A549 treated with ZK216348 at 1 μM for 4 hours (cell line): ENCODE data around the gene FSIP2. TPM values are rescaled to one million over a fixed set of nuclear protein-coding genes. Genes with fewer than 3 reads are reported as not detected.

Experiments
- total RNA-seq: library from RNA; stranded (reverse); fragments of 200-300 nt; extraction: Qiagen RNA extraction; gene quantifications from 5 replicates; pipeline ENCODE4 v1.2.3, GENCODE V29; 2022; ENCODE audit warnings: low read depth

Gene FSIP2, protein sequence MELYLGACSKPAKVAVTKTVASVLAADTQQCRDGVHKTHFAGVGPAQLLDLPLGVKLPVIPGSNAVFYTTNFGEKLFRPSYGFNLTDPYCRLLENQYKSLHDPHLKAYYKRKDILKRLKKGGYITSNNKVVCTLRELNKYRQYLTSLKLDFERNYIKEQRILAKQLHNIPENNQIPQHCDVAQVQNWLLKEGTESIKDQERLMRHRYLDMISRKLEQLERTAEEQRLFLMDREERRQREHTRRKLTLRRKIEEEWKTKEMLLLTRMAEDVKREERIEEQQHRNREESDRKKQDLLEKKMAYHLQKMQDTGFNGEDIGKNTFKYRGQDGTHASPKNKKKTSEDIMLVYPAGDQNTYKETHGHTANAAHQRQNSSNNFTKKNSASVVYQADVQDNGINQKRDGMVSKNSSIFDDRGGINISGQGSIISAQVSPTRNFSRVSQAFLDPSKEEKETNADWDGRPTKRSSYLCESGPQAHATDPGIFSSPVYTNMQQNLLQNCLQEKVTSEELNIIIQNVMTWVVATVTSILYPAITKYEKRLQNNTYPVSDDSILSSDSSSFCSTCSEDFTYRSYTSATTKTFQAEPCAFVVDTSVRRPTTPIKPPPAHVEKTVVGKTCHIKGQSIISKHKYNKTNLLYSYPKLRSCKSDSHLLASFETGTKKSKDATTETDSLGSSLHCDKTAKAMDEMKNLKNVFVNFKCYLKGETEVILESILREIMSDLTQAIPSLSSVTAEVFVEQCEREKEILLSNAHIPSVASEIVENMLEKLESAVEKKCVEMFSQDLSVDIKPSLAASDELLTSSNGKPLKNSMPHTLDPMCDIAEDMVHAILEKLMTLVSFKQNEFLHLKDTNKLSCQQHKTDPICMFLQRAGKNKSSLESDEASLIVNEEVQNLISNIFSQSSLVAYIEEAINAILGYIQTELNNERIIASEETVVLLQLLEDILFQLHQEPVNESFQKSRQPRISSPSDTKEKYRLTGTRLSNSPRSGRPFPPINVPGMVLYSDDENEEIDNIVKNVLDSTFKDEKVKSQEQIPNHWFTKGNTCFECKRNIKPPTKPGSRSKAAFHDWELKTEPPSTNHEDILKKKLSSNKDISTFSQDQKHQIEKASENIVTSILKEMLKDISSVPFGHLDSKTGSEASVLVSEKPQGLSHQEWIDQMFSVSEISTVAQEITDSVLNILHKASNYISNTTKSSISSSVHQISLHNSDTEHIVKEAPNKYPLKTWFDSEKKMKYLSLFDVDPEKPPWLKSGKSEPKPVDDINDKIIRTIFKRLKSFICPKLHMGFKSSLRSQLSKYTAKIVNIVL (N-terminal part only)
- not detected in 5 replicates for total RNA-seq

DNA sequence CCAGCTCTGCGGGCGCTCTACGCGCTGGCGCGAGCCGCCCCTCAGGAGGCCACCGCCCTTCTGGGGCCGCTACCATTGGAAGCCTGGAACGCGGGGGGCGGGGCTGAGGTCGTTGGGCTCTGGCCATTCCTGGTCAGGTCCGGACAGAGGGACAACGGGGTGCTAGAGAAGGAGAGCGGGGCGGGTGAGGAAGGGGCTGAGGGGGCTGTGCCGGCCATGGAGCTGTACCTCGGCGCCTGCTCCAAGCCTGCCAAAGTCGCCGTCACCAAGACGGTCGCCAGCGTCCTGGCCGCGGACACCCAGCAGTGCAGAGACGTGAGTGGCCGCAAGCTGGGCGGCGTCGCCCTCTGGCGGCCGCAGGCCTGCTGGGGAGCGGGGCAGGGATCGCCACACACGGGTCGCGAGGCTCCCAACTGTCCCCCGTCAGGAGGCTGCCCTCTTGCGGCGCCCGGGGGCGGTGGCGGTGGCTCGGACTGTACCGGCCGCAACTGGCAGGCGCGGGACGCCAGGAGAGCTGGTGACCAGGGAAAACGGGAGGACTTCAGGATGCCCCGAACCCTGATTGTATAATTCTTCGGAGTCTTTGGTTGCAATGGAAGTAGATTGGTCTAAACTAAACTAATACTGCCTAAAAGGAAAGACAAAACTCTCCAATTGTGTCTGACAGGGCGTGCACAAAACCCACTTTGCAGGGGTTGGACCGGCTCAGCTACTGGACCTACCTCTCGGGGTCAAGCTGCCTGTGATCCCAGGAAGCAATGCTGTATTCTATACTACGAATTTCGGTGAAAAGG is at the start of gene FSIP2:
TSS of gene FSIP2 (plus strand) at position 126 of the 794 bp plus-strand sequence. CDS start at position 217, 91 bp downstream.

